A549 (cell line): ENCODE results near the gene PCDH15.

Source experiments
- CEBPB ChIP-seq, 2 experiments: fragments of >200 bp in 1 of 2; sonication (Bioruptor Twin) in 1 of 2; formaldehyde crosslinking in 1 of 2; IDR thresholded peaks; 2 replicates each; pipeline ENCODE4 v1.6.1; 2012 to 2016
- CTCF ChIP-seq: fragments of >200 bp; sonication (Bioruptor Twin); formaldehyde crosslinking; IDR thresholded peaks from 3 replicates; pipeline ENCODE4 v1.5.1; 2016
- EHMT2 ChIP-seq: fragments of 200-600 bp; sonication (generic); IDR thresholded peaks from 2 replicates; pipeline ENCODE4 v1.6.1; 2016; ENCODE audit warnings: antibody characterized with exemption, low read depth, mild to moderate bottlenecking, moderate library complexity
- JUN ChIP-seq, 2 experiments: fragments of >200 bp; sonication (Bioruptor Twin); formaldehyde crosslinking; IDR thresholded peaks; 2 replicates in 1 of 2; 3 replicates in 1 of 2; pipeline ENCODE4 v1.6.1; 2016 to 2017
- JUNB ChIP-seq: fragments of >200 bp; sonication (Bioruptor Twin); formaldehyde crosslinking; IDR thresholded peaks from 2 replicates; pipeline ENCODE4 v1.6.1; 2016
- MAX ChIP-seq: IDR thresholded peaks from 2 replicates; pipeline ENCODE4 v1.6.1; 2012
- NR3C1 ChIP-seq: fragments of >200 bp; sonication (Bioruptor Twin); formaldehyde crosslinking; IDR thresholded peaks from 3 replicates; pipeline ENCODE4 v1.6.1; 2017
- POLR2A ChIP-seq: IDR thresholded peaks from 2 replicates; pipeline ENCODE4 v1.6.1; 2012; ENCODE audit warnings: mild to moderate bottlenecking, low read length
- POLR2AphosphoS2 ChIP-seq: conservative IDR thresholded peaks from 2 replicates; pipeline ENCODE4 v1.6.1; 2012; ENCODE audit warnings: low read length, improper control_type of control experiment, inconsistent platforms
- RAD21 ChIP-seq, 2 experiments: fragments of >200 bp in 1 of 2; sonication (Bioruptor Twin) in 1 of 2; formaldehyde crosslinking in 1 of 2; IDR thresholded peaks in 1 of 2; conservative IDR thresholded peaks in 1 of 2; 2 replicates in 1 of 2; 3 replicates in 1 of 2; pipeline ENCODE4 v1.6.1; 2012 to 2018; ENCODE audit warnings: inconsistent platforms in 1 of 2
- REST ChIP-seq: fragments of 200-600 bp; sonication (generic); IDR thresholded peaks from 2 replicates; pipeline ENCODE4 v1.6.1; 2016; ENCODE audit warnings: antibody characterized with exemption, mild to moderate bottlenecking, moderate library complexity
- SMC3 ChIP-seq: fragments of >200 bp; sonication (Bioruptor Twin); formaldehyde crosslinking; IDR thresholded peaks from 3 replicates; pipeline ENCODE4 v1.6.1; 2018; ENCODE audit warnings: inconsistent platforms
- USF2 ChIP-seq: fragments of 450-650 bp; IDR thresholded peaks from 2 replicates; pipeline ENCODE4 v1.6.1; 2014; ENCODE audit warnings: antibody characterized with exemption
- ZSCAN20 ChIP-seq: fragments of 250-450 bp; sonication (Bioruptor Pico); IDR thresholded peaks from 2 replicates; pipeline ENCODE4 v1.8.0; 2022; ENCODE audit warnings: mild to moderate bottlenecking, moderate library complexity

GRCh38 chr10:54797636-54798321, 3.3 kb downstream of the PCDH15 start:
- TF ChIP-seq POLR2AphosphoS2: no peak
- TF ChIP-seq JUNB: no peak
- TF ChIP-seq JUN (IDR thresholded peaks at IDR 0.05): no peak
- no peak for TF ChIP-seq CTCF
- no peak for TF ChIP-seq USF2
- no peak for TF ChIP-seq CEBPB (IDR thresholded peaks at IDR 0.05)
- no peak for TF ChIP-seq SMC3
- no peak for TF ChIP-seq EHMT2
- no peak for TF ChIP-seq MAX
- no peak for TF ChIP-seq NR3C1
- no peak for TF ChIP-seq REST
- TF ChIP-seq POLR2A: no peak
- no peak for TF ChIP-seq RAD21 (conservative IDR thresholded peaks at IDR 0.05 in 1 of 2, IDR thresholded peaks at IDR 0.05 in 1 of 2)
- no peak for TF ChIP-seq ZSCAN20
